GM10266 (cell line): Measurements from ENCODE around the gene FAM83E.

ENCODE experiments used
- DNase-seq: peaks from one replicate; pipeline ENCODE4 v3.0.0; 2012; ENCODE audit errors: extremely low spot score
- CTCF ChIP-seq: IDR thresholded peaks from 2 replicates; pipeline ENCODE4 v1.5.1; 2012; ENCODE audit warnings: mild to moderate bottlenecking, low read depth; ENCODE audit not compliant: control insufficient read depth, insufficient read depth; ENCODE audit errors: missing control alignments

FAM83E gene

GRCh38 chr19:48603850-48604249, 11.0 kb downstream of the FAM83E start:
- no peak for DNase-seq
- no peak for TF ChIP-seq CTCF

GRCh38 chr19:48603449-48603848, 11.4 kb downstream of the FAM83E start:
- no peak for TF ChIP-seq CTCF
- no peak for DNase-seq

- no peak for DNase-seq
- TF ChIP-seq CTCF: no peak
These were observed 11.9 kb downstream of the FAM83E start for GRCh38 chr19:48603001-48603400.

GRCh38 chr19:48600679-48601417, 14.0 kb downstream of the FAM83E start:
- no peak for TF ChIP-seq CTCF
- no peak for DNase-seq

GRCh38 chr19:48598996-48599700, 15.7 kb downstream of the FAM83E start:
- TF ChIP-seq CTCF: no peak
- DNase-seq: no peak

- TF ChIP-seq CTCF: no peak
- no peak for DNase-seq
These were observed 18.0 kb downstream of the FAM83E start for GRCh38 chr19:48596679-48597465.
